Lower leg skin (tissue), 3 donors: ENCODE results near the gene AQP1.

ENCODE experiments used
- CTCF ChIP-seq, 3 donors: fragments of 450-650 bp; IDR thresholded peaks; one replicate each; pipeline ENCODE4 v1.5.1; 2016; ENCODE audit warnings: antibody characterized with exemption in 3 of 3, mild to moderate bottlenecking in 3 of 3, moderate library complexity in 2 of 3
- POLR2A ChIP-seq, 2 donors: fragments of 450-650 bp; IDR thresholded peaks; one replicate each; pipeline ENCODE4 v1.6.1; 2016 to 2017; ENCODE audit warnings: antibody characterized with exemption in 2 of 2, mild to moderate bottlenecking in 1 of 2, moderate library complexity in 1 of 2

GRCh38 chr7:30921540-30922401 is 10.1 kb downstream of the AQP1 start:
- TF ChIP-seq CTCF (IDR thresholded peaks at IDR 0.05) (no peak), POLR2A (IDR thresholded peaks at IDR 0.05) (no peak)
